Measurements from ENCODE around the gene NOP58. TPM values are rescaled to one million over a fixed set of nuclear protein-coding genes. Genes with fewer than 3 reads are reported as not detected.

Gene NOP58
- total and polyA plus RNA-seq, 2 of the 4 experiments (the other 2 are of a cell fraction) = 45.3 to 54.0 TPM

DNA sequence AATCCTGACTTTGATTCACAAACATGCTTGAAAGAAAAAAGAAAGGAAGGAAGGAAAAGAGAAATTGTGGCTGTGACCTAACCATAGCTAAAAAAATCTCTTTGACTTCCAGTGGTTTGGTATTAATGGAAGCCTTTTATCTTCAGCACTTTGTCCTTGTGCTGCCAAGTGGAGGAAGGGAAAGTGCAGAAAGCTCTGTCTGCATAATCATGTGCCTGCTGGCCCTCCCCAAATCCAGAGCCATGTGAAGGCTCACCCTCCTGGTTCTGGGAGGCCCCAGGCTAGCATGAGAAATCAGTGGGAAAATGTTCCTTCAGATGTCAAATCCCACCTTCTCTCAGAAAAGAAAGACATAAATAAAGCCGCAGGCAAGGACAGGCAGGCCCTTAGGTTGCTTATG is 62.3 kb downstream of the NOP58 start:
- Histone ChIP-seq H2BK5ac (ENCODE audit: low read depth, low read length, poor library complexity, severe bottlenecking) (no peak overlapping the region), H4K8ac (ENCODE audit: low read depth in 2 of 2, low read length in 2 of 2) (no peak overlapping the region), H2BK20ac (ENCODE audit: low read depth, low read length) (no peak overlapping the region), H2BK15ac (ENCODE audit: low read depth, low read length) (no peak overlapping the region), H3K9me3 (ENCODE audit: control insufficient read depth, insufficient read depth, low read length) (no peaks in the 10 kb centered on the region), H3K4ac (ENCODE audit: low read depth, low read length) (no peak overlapping the region), H4K5ac (ENCODE audit: low read depth, low read length) (no peak overlapping the region), H3K79me1 (ENCODE audit: low read depth in 1 of 2, low read length in 2 of 2) (no peaks in the 10 kb centered on the region), H2AK9ac (replicated peaks; ENCODE audit: low read depth, low read length, poor library complexity) (no peak overlapping the region), H3K4me1 (ENCODE audit: control insufficient read depth, insufficient read depth, low read length) (no peaks in the 10 kb centered on the region), H3K9me1 (ENCODE audit: insufficient read depth, low read length) (peaks cover 4% of the 10 kb centered on the region), H4K91ac (ENCODE audit: insufficient read depth, low read depth, low read length) (no peak overlapping the region), H3K27ac (ENCODE audit: insufficient read depth, low read length) (no peak overlapping the region), H3K14ac (replicated peaks; ENCODE audit: low read depth, low read length) (no peak overlapping the region), H2BK120ac (ENCODE audit: low read depth, low read length) (no peak overlapping the region), H2AK5ac (ENCODE audit: low read depth, low read length) (no peak overlapping the region), H3K18ac (ENCODE audit: low read depth, low read length) (no peak overlapping the region), H3K36me3 (ENCODE audit: control insufficient read depth, insufficient read depth, low read length) (peaks cover 1% of the 10 kb centered on the region; the same call in 1 of the 2 replicates), H3K4me3 (ENCODE audit: insufficient read depth, low read depth, low read length) (no peak overlapping the region), H4K20me1 (ENCODE audit: insufficient read depth, low read length) (no peaks in the 10 kb centered on the region), H3K9ac (ENCODE audit: low read depth, low read length) (no peak overlapping the region), H3K23ac (ENCODE audit: low read depth, low read length) (no peak overlapping the region), H2AFZ (replicated peaks; ENCODE audit: low read length, poor library complexity) (no peak overlapping the region), H3K4me2 (ENCODE audit: low read depth, low read length) (no peak overlapping the region), H3K27me3 (ENCODE audit: control insufficient read depth, insufficient read depth, low read length) (no peaks in the 10 kb centered on the region), H3K56ac (ENCODE audit: extremely low read depth, insufficient read depth, low read length) (no peak overlapping the region)
- ATAC-seq (ENCODE audit: low read depth) (no peak), DNase-seq (no peak)
- intact Hi-C loops (cut with micrococcal nuclease) = no loop called here
- no TSS peak for BruUV-seq (replicated peaks)
- TF ChIP-seq CHD1 (IDR thresholded peaks at IDR 0.05; ENCODE audit: low read depth, low read length) (no peak), RFX5 (IDR thresholded peaks at IDR 0.05; ENCODE audit: low read depth, low read length) (no peak), CEBPB (IDR thresholded peaks at IDR 0.05; ENCODE audit: low read depth, low read length) (no peak), RAD21 (IDR thresholded peaks at IDR 0.05; ENCODE audit: low read length) (no peak), MXI1 (IDR thresholded peaks at IDR 0.05; ENCODE audit: borderline replicate concordance, low read depth, low read length) (no peak), BHLHE40 (IDR thresholded peaks at IDR 0.05; ENCODE audit: low read depth, low read length) (no peak), SMC3 (IDR thresholded peaks at IDR 0.05; ENCODE audit: low read depth, low read length) (no peak), MAZ (IDR thresholded peaks at IDR 0.05; ENCODE audit: borderline replicate concordance, low read depth, low read length) (no peak)
- in situ Hi-C loops (cut with MboI; ENCODE audit: low sequenced_read_pairs) = no loop called here
- WGBS, 2 experiments (ENCODE audit: extremely low coverage in 2 of 2, insufficient read length in 1 of 2) = no CpG with 5 or more reads among the region's 1 CpG
- POLR2A ChIA-PET (ENCODE audit: unreplicated experiment) = no interaction called here
- CTCF ChIA-PET = interaction anchor here (1.0 kb wide), 1 partner anchor 159 kb away, joined by 3 read pairs; no protein-coding TSS in a partner anchor
- dilution Hi-C loops (cut with HindIII; ENCODE audit: low sequenced_read_pairs, unreplicated experiment) = no loop called here

Data from IMR-90 (cell line).